Epidermal melanocyte (primary cell): ENCODE results near the gene PGBD5.

Experiments
- DNase-seq: peaks from one replicate; pipeline ENCODE4 v3.0.0; 2011; ENCODE audit warnings: low spot score; ENCODE audit not compliant: insufficient read length

The PGBD5 gene

DNA sequence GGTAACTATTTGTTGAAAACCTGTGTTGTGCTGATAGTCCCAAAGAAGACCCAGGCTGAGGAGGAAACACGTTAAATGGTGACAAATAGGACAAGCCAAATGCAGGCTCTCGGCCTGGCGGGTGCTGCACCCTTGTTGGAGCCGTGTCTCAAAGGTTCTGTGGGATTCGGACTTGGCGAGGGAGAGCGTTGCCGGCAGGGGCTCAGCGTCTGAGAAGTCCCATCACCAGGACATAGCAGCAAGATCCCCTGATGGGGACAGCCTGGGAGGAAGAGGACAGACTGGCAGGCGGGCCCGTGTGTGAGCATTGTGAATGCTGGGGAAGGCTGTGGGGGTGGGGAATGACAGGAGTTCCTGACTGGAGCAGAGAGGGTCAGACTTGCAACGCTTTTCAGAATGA lies 142.5 kb downstream of the PGBD5 start:
- no peak for DNase-seq

- DNase-seq = no peak
Measured at GRCh38 chr1:230282157-230282556, 144.0 kb downstream of the PGBD5 start.

GRCh38 chr1:230281556-230281955 lies 144.6 kb downstream of the PGBD5 start:
- no peak for DNase-seq

GRCh38 chr1:230280906-230281413 lies 145.2 kb downstream of the PGBD5 start:
- peak; percentile 1 for DNase-seq

DNA sequence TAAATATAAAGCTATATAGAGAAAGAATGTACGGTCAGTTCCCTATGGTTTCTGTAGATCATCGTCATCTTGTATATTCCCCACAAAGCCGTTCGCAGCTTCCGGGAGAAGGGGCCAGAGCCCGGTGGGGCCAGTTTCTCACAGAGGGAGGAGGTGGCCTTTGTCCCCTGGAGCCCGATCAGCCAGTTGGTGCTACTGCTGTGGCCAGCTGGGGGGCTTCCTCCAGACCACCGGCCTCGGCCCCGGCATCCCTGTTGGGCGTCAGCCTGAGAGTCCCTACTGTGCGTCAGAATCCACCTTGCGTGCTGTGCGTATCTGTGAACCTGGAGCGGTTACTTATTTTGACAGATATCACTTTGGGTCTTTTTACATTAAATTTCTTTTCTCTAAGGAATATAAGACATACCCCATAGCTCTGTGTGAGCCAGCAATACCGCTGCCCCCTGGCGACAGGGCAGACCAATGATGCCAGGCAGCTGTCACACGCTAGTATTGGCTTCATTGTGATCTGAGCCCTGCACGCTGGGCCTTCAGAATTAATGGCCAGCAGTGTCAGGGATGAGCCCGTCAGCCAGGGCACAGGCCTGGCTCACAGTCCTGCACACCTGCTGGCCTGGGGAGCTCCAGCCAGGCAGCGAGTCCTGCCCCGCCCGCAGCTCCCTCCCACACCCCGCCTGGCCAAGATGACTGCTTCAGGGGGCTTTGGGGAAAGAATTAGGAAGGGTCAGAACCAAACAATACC lies 145.9 kb downstream of the PGBD5 start:
- DNase-seq = no peak

GRCh38 chr1:230279583-230279945 lies 146.6 kb downstream of the PGBD5 start:
- no peak for DNase-seq

GRCh38 chr1:230278871-230279582 lies 147.1 kb downstream of the PGBD5 start:
- DNase-seq = no peak

DNA sequence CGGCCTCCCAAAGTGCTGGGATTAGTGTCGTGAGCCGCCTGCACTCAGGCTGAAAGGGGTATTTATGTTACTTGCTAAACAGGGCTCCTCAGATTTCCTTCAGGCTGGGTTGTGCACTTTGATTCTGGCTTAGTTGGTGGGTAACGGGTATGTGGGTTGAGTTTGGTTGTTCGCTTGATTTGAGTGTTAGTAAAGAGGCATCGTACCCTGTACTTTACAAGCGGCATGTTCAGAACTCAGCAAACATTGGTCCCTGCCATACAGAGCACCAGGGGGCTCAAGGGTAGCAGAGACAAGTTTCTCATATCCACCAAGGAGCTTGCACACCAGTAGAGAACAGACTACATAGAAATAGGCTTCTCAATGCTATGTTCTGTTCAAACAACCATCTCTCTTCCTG lies 147.8 kb downstream of the PGBD5 start:
- DNase-seq = no peak

GRCh38 chr1:230277201-230278025 lies 148.7 kb downstream of the PGBD5 start:
- no peak for DNase-seq

DNA sequence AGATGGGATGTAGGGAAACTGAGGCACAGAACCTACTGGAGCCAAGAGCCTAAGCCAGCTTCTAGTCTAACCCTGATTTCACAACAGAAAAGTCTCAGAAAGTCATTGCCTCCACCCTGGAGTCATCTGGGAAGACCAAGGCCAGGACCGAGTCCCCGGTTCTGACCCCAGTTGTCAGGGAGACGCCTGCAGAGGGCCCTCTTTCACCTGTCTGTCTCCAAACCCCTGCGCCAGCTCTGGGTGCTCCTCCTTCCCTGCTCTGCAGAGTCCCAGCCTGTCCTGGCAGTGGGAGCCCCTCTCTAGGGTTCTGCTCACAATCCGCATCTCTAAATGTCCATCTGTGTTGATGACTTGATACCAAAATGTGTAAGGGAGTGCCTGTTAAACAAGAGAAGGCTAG lies 149.7 kb downstream of the PGBD5 start:
- no peak for DNase-seq

DNA sequence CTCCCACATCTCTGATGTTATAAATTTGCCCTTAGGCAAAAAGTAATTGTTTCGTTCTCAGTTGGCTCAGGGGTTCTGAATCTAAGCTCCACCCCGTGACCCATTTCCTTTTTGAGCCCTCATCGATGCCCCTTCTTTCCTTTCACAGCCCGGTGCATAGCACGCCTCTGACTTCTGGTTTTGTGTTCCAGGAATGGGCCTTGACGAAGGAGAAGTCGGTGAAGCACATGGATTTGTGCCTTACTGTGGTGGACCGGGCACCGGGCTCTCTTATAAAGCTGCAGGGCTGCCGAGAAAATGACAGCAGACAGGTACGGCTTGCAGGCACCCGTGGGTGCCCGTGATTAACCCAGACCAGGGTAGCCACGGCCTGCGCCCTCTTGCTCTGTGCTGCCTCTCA lies 151.9 kb downstream of the PGBD5 start:
- DNase-seq = no peak

- no peak for DNase-seq
Measured at GRCh38 chr1:230273141-230273710, 152.9 kb downstream of the PGBD5 start.

- no peak for DNase-seq
Measured at GRCh38 chr1:230272557-230272956, 153.6 kb downstream of the PGBD5 start.

GRCh38 chr1:230271300-230272035 lies 154.7 kb downstream of the PGBD5 start:
- no peak for DNase-seq

GRCh38 chr1:230270559-230271281 lies 155.4 kb downstream of the PGBD5 start:
- DNase-seq = no peak

GRCh38 chr1:230270185-230270558 lies 156.0 kb downstream of the PGBD5 start:
- no peak for DNase-seq

DNA sequence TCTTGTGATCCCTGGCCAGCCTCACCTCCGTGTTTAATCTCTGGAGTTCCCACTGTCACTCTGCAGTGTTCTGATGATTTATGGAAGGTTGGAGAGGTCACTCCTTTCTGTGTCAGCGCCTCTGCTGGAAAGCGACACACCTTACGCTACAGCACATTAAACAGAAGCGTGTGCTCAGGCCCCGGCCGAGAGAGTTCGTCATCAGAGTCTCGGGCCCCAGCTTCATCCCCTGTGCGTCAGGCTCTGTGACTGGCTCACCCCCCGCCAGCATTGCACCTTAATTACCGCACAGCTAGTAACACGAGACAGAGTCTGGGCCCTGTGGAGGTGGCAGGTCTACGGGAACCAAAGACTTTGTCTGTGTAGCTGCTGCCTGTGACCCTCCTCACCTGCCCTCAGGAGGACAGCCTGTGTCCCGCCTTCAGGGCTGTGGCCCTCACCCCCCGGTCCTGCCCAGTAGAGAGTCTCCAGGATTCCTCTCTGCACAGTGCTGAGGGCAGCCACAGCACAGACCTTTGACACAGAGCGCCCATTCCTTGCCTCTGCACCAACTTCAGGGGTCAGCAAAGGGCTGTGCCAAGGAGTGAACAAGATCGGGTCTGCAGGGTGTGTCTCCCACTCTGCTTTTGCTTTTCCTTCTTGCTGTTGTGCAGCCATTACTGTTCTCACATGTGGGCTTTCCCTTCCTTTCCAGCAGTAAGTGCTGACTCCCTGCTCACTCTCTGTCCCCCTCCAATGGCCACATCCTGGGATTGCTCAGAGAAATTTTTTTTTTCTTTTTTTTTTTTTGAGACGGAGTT lies 157.6 kb downstream of the PGBD5 start:
- peak; percentile 88 for DNase-seq

DNA sequence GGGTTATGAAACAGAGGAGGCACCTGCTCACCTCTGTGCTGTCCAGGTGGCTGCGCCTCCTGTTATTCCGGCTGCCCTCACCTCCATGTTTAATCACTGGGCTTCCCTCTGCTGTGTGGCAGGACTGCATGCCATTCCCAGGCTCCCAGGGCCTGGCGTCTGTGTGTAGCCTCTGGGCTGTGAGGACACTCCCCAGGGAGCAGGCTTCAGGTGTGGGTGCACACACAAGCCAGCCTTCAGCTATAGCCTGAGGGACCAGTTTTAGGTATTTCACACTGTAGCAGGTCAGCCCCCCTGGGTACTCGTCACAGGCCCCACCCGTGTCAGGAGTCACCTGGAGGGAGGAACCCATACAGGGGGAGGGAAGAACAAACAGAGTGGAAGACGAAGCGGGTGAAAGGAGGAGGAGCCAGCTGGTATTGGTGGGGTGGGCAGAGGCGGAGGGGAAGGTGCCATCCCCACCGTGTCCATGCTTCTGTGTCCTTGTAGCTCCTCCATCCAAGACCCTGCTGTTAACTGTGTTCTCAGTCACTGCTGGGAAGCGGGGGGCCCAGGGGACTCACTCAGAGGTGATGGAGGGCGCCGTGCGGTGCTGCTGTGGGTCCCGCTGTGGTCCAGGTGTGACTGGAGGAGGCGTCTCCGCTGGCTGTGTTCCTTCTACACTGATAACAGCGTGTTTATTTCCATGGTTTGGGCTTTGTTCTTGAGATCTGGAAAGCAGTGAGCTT lies 158.6 kb downstream of the PGBD5 start:
- DNase-seq = no peak

- no peak for DNase-seq
Measured at GRCh38 chr1:230266456-230266855, 159.7 kb downstream of the PGBD5 start.
